GM12892 (cell line): ENCODE results near the gene WWOX.

Source experiments
- POLR2A ChIP-seq: IDR thresholded peaks from 2 replicates; pipeline ENCODE4 v1.6.1; 2011; ENCODE audit warnings: low read depth, low read length, control low read depth
- POLR2AphosphoS5 ChIP-seq: IDR thresholded peaks from 2 replicates; pipeline ENCODE4 v1.6.1; 2011; ENCODE audit warnings: low read depth, low read length, control low read depth
- TAF1 ChIP-seq: IDR thresholded peaks from 2 replicates; pipeline ENCODE4 v1.6.1; 2011; ENCODE audit warnings: low read depth, mild to moderate bottlenecking, control low read depth, low read length, borderline replicate concordance

DNA sequence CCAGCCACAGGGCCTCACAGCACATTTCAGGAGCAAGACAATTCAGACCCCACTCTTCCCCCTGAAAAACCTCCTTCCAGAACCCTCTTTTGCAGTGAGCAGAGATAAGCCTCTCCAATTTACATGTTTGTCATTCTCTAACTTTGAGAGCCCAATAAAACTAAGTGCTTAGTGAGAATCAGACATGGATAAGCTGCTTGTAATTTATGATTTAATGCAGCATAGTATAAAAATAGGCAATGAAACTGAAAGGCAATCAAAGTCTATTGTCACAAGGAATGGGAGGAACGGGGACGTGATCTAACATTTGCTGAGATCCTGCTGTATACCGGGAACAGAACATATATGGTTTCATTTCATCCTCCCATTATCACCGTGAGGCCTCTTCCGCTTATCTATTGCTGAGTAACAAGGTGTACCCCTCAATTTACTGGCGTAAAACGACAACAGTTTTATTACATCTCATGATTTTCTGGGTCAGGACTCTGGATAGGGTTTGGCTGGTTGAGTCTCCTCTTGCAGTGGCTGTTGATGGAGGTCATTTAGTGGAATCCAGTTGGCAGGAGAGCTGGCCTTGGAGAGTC is 903.7 kb downstream of the WWOX start:
- TF ChIP-seq POLR2A: no peak
- TF ChIP-seq POLR2AphosphoS5: no peak
- TF ChIP-seq TAF1: no peak
